T47D (cell line): Measurements from ENCODE around the gene FAM187B.
"Not testable (repeated sequence)": the region's sequence is repeated elsewhere in the genome, so short reads cannot be mapped to it uniquely, and the experiment has no call there.

Source experiments
- DNase-seq, 2 experiments: peaks; one replicate each; pipeline versions ENCODE4 v3.0.0 to v3.0.0-alpha.2; 2011 to 2012; ENCODE audit warnings: low read depth in 1 of 2, low spot score in 1 of 2
- JUND ChIP-seq: IDR thresholded peaks from 2 replicates; pipeline ENCODE4 v1.6.1; 2012; ENCODE audit warnings: low read depth
- in situ Hi-C: cut with HindIII; loops from 2 replicates; pipeline ENCODE4 v1.10.0; 2016; ENCODE audit warnings: low sequenced_read_pairs, low pct_unique_long_range_greater_than_20kb

The FAM187B gene

DNA sequence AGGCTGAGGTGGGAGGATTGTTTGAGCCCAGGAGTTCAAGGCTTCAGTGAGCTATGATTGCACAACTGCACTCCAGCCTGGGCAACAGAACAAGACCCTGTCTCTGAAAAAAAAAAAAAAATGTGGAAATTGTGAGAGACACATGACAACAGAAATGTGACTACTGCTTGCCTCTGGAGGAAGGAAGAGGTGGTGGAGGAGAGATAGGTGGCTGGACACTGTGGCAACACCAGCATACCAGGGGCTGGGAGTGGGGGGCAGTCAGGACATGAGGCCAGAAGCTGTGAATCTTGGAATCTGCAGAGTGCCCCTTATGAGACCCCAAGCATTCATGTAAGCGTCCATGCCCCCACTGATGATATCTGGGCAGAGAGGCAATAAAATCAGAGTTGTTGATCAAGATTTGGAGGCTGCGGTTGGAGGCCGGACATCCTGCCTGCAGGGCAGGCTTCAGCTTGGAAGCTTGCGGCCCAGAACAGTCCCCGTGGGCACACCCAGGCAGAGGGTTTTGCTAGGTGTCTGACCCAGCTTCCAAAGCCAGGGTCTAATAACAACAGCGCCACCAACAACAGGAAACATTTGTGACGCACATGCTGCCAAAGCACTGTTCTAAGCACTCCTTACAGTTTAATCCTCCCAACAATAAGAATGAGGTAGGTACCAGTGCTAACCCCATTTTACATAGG is 16.9 kb downstream of the FAM187B start:
- DNase-seq = no peak
- in situ Hi-C loops = no loop called here
- TF ChIP-seq JUND = no peak

DNA sequence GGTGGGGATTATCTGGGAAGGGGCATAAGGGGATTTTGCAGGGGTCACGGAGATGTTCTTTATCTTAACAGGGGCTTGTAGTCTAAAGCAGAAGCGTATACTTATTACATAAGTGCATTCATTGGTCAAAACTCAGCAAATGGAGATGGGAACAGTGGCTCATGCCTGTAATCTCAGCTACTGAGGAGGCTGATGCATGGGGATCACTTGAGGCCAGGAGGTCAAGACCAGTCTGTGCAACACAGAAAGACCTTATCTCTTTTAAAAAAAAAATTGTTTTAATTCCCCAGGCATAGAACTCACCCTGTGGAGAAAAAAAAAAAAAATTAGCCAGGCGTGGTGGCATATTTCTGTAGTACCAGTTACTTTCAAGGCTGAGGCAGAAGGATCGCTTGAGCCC is 18.9 kb downstream of the FAM187B start:
- in situ Hi-C loops = no loop called here
- no peak for TF ChIP-seq JUND
- DNase-seq = no peak

DNA sequence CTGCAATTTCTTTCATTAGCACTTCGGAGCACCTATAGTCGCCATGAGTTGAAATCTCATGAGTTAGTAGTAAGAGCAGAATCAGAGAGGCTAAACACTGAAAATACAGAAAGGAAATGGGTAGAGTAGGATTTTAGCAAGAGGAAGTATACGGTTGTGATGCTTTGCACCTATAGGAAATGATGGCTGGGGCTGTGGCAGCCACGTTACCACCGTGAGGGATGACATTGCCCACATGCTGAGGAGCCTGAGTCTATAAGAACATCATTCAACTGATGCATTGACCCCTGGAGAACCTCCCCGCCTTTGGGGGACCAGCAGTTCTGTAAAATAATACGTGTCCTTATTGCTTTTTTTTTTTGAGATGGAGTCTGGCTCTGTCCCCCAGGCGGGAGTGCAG is 20.4 kb downstream of the FAM187B start:
- TF ChIP-seq JUND = no peak
- in situ Hi-C loops = no loop called here
- no peak for DNase-seq

DNA sequence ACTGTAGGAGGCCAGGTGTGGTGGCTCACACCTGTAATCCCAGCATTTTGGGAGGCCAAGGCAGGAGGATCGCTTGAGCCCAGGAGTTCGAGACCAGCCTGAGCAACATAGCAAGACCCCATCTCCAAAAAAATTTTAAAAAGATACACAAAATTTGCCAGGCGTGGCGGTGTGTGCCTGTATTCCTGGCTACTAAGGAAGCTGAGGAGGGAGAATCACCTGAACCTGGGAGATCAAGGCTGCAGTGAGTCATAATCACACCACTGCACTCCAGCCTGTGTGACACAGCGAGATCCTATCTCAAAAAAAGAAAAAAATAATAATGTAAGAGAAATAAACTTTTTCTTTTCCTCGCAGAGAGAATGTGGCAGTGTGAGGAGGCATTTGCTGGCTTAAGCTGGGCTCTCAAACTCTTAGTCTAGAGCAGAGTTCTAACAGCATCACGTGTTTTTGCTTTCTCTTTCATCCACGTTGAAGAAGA is 21.1 kb downstream of the FAM187B start:
- no peak for DNase-seq
- no peak for TF ChIP-seq JUND
- in situ Hi-C loops = no loop called here

DNA sequence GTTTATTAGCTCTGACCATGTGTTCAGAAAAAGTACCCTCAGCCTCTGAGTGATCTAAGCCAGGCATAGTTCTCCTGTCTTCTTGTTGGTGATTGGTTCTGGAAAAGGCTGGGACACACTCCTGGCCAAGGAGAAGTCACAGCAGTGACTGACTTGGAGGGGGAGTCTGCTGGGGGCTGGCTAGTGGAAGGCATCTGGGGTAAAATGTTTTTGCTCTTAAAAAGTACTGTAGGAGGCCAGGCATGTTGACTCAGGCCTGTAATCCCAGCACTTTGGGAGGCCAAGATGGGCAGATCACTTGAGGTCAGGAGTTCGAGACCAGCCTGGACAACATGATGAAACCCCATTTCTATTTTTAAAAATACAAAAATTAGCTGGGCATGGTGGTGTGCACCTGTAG is 21.7 kb downstream of the FAM187B start:
- in situ Hi-C loops = no loop called here
- no peak for TF ChIP-seq JUND
- DNase-seq = no peak

DNA sequence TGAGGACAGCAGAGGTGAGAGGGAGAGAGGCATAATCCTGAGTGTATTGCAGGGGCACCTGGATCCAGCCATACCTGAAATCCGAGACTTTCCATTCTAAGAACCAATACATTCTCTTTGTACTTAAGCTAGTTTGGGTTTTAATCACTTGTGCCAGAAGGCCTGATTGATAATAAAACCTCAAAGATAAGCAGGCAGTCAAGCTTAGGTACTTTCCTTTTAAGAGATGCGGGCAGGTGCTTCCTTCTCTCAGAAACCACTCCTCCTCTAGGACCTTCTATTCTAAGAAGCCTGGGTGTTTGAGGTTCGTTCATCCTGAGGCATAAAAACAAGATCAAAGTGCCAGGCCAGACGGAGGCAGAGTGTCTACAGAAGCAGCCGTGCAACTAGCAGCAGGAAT is 22.2 kb downstream of the FAM187B start:
- in situ Hi-C loops = no loop called here
- no peak for DNase-seq
- no peak for TF ChIP-seq JUND

DNA sequence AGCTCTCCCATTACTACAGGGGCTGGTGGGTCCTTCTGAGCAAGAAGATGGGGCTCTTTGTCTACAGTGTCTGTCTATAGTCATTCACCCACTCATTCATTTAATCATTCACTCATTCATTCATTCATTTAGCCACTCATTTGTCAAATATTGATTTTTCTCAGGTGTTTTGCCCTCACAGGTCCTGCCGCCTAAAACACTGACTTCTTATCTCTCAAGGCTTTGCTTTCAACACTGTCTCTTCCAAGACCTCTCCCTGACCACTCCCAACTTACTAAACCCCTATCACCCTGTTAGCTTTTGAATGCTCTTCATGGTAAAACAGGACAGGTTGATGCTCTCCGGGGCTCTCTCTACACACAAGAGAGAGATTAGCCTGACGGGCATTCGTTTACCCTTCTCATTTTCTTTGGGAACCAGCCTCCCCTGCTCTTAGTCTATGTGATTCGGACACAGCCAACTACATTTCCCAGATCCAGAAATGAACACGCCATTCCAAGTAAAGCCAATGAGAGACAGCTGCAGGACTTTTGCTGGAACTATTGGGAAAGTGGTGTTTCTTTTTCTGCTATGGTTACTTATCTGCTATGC is 22.7 kb downstream of the FAM187B start:
- DNase-seq = no peak
- in situ Hi-C loops = no loop called here
- TF ChIP-seq JUND = no peak

DNA sequence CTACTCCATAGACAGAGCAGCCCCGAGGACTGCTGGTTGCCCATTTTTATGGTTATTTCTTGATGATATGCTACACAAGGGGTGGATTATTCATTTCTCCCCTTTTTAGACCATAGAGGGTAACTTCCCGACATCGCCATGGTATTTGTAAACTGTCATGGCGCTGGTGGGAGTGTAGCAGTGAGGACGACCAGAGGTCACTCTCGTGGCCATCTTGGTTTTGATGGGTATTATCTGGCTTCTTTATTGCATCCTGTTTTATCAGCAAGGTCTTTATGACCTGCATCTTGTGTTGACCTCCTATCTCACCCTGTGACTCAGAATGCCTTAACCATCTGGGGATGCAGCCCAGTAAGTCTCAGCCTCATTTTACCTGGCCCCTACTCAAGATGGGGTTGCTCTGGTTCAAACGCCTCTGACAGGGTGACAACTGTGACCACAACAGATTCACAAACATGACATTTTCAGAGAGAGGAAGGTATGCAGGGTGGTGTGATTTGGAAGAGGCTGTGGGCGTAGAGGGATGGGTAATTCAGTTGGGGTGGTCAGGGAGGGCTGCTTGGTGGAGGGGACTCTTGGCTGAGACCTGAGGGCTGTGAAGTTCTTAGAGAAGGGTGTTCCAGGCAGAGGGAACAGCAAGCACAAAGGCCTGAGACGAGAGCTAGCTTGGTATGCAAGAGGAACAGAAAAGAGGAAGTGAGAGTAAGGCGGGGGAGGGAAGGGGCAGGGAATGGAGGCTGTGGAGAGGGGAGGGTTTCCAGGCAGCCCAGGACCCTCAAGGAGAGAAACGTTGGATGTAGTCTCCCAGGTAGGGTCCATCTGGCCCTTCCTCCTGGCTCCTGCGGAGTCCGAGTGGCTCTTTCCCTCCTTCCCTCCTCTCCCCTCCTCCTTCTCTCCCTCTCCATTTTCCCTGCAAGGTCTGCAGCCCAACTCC is 23.5 kb downstream of the FAM187B start:
- no peak for DNase-seq
- in situ Hi-C loops = no loop called here
- no peak for TF ChIP-seq JUND

DNA sequence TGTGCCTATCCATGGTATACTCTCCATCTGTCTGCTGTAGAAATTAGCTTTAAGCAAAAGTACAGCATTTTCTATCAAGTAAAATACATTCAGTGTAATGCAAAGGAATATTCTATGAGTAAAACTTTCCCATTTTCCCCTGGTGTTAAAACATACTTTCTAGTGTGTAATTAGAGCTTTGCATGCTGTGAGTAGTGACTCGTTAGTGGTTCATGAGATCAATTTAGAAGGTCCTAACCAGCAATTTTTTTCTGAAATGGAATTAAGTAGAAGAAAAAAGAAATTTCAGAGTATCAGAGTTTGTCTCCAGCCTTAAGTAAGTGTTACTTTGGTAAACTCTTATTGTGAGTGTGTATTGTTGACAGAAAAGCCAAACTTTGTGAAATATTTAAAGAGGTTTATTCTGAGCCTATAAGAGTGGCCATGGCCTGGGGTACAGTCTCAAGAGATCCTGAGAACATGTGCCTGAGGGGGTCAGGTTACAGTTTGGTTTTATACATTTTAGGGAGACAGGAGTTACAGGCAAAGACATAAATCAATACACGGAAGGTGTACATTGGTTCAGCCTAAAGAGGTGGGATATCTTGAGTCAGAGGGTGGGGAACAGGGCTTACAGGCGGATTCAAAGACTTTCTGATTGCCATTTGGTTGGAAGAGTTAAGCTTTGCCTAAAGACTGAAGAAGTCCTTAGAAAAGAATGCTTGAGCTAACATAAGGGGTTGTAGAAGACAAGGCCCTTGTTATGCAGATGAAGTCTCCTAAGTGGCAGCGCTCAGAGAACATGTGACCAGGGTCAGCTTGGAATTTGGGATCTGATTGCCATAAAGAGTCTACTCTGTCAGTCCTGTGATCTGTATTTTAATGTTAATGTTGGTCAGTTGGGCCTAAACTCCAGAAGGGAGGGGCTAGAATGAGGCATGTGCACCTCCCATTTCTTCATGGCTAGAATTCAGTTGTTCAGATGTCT is 25.5 kb downstream of the FAM187B start:
- TF ChIP-seq JUND = no peak
- in situ Hi-C loops = no loop called here
- DNase-seq = no peak

DNA sequence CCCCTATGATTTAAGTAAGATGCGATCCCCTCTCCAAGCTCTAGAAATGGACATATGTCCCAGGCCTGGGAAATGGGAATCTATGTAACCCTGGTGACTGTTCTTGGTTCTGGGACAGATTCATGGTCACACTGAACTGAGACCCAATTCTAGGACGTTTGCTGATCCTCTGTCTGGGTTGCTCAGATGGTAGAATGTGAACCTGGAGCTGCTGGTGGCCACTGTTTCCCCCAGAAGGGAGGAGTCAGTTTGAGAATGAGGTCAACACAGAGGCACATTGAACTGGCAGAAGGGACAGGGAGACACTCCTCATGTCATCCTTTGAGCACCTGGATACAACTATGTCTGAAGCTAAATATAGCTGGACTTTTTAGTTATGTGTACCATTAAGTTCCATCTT is 29.1 kb downstream of the FAM187B start:
- TF ChIP-seq JUND = no peak
- in situ Hi-C loops = no loop called here
- DNase-seq = no peak

DNA sequence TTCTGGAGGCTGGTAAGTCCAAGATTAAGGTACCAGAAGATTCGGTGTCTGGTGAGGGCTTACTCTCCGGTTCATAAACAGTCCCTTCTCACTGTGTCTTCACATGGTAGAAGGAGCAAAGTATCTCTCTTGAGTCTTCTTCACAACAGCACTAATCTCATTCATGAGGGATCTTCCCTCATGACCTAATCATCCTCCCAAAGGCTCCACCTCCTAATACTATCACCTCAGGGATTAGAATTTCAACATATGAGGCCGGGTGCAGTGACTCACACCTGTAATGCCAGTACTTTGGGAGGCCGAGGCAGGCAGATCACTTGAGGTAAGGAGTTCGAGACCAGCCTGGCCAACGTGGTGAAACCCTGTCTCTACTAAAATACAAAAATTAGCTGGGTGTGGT is 31.7 kb downstream of the FAM187B start:
- in situ Hi-C loops, DNase-seq: not testable (repeated sequence)

DNA sequence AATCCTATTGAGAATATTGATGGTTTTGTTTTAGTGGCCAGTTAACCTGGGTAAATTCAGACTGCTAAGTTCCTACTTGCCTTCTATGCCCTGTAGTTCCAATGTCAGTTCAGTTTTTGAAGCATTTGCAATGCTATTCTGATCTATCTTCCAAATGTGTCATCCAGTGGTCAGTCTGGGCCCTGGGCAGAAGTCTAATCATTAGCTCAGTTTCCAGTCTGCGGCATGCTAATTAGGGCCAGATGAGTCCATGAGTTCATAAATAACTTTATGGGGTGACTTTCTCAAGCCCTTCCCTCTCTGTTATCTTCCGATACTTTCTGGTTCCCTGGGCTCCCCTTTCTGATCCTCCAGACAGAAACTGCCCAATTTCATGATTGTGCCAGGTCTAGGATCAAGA is 32.7 kb downstream of the FAM187B start:
- no peak for TF ChIP-seq JUND
- in situ Hi-C loops = no loop called here
- no peak for DNase-seq
